ENCODE results near the gene LASP1.

- no peak for TF ChIP-seq CTCF (IDR thresholded peaks at IDR 0.05; ENCODE audit: low read length)
- no peak for TF ChIP-seq EZH2 (IDR thresholded peaks at IDR 0.05; ENCODE audit: borderline replicate concordance, low read length)
Measured at GRCh38 chr17:38853292-38854219, 16.3 kb upstream of the LASP1 start, which contains the start of gene RPL23.
